ENCODE measurements around the gene CRYGN.

GRCh38 chr7:151472644-151473380, 32.9 kb upstream of the CRYGN start:
- TF ChIP-seq POLR2AphosphoS5 (IDR thresholded peaks at IDR 0.05) (no peak), CTCF (IDR thresholded peaks at IDR 0.05) (no peak)
